Measurements from ENCODE around the gene CSN1S1. TPM values are rescaled to one million over a fixed set of nuclear protein-coding genes. Genes with fewer than 3 reads are reported as not detected.

Gene CSN1S1
- total RNA-seq, 4 donors from 2014 or later: not detected

DNA sequence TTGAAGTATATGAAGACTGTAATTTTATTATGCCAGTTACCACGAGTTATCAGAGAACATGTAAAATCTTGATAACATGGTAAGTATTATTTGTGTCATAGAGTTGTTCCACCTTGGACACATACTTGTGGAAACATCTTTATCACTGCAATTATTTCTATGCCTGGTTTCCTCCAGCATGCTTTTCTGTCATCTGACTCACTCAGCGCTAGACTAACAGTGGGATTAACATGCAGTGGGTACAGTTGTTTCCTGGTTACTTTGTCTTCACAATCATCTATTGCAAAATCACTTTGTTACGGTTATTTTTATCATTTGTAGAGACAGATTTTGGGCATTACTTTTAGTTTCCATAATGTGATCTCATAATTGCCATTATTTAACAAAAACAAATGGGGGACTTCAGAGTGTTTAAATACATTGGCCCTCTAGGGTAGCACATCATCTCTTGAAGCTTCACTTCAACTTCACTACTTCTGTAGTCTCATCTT, 64.7 kb downstream of the CSN1S1 start, which contains the start of gene STATH:
TSS of gene STATH (plus strand) at position 441 of the 491 bp plus-strand sequence. CDS start 2,472 bp downstream, outside the sequence.
- no peak for DNase-seq
- no peak for TF ChIP-seq POLR2A (IDR thresholded peaks at IDR 0.05)
- TF ChIP-seq, protein P1, sequence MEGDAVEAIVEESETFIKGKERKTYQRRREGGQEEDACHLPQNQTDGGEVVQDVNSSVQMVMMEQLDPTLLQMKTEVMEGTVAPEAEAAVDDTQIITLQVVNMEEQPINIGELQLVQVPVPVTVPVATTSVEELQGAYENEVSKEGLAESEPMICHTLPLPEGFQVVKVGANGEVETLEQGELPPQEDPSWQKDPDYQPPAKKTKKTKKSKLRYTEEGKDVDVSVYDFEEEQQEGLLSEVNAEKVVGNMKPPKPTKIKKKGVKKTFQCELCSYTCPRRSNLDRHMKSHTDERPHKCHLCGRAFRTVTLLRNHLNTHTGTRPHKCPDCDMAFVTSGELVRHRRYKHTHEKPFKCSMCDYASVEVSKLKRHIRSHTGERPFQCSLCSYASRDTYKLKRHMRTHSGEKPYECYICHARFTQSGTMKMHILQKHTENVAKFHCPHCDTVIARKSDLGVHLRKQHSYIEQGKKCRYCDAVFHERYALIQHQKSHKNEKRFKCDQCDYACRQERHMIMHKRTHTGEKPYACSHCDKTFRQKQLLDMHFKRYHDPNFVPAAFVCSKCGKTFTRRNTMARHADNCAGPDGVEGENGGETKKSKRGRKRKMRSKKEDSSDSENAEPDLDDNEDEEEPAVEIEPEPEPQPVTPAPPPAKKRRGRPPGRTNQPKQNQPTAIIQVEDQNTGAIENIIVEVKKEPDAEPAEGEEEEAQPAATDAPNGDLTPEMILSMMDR (IDR thresholded peaks at IDR 0.05): no peak

More for the DNA sequence above, 64.7 kb downstream of the CSN1S1 start, which contains the start of gene STATH:
- no peak within 1 kb of the TSS for H3K4me3 ChIP-seq
- no peaks in the 10 kb centered on the region for H3K36me3 ChIP-seq
- H3K27me3 ChIP-seq: no peaks in the 10 kb centered on the region
- no peak within 1 kb of the TSS for H3K27ac ChIP-seq
- H3K9me3 ChIP-seq: no peaks in the 10 kb centered on the region
- no peaks in the 10 kb centered on the region for H3K4me1 ChIP-seq

Other genes with a start within 250 kb of the CSN1S1 start
- 100 to 1,000 TPM in 2 of 4 donors, 10 to 100 TPM in 2; 15.7 to 137 (median 99.9) TPM for gene SULT1B1, start 170.4 kb upstream of the CSN1S1 start, total RNA-seq
- 10 to 100 TPM in 3 of 4 donors, 1 to 10 TPM in 1; 8.3 to 67.3 (median 44.1) TPM for gene SULT1E1, start 70.9 kb upstream of the CSN1S1 start, total RNA-seq
- gene CSN2, start 34.7 kb downstream of the CSN1S1 start, total RNA-seq: not detected
- gene STATH, start 64.9 kb downstream of the CSN1S1 start, total RNA-seq: not detected
- not detected for gene HTN3, start 97.4 kb downstream of the CSN1S1 start, total RNA-seq
- gene HTN1, start 119.4 kb downstream of the CSN1S1 start, total RNA-seq: not detected
- not detected for gene PRR27, start 223.2 kb downstream of the CSN1S1 start, total RNA-seq

All from Peyer's patch (tissue), 4 donors.